AG04449 (cell line): Measurements from ENCODE around the gene PLEKHN1.

Source experiments
- CTCF ChIA-PET: fragments of 350-600 bp; formaldehyde crosslinking; extraction: SDS; loops from one replicate; lab custom pipeline; 2021; ENCODE audit warnings: antibody characterized with exemption; lab: Yijun Ruan, JAX
- POLR2A ChIA-PET: fragments of 400-600, 350-600 bp; formaldehyde crosslinking; extraction: SDS; loops from one replicate; lab custom pipeline; 2020; ENCODE audit warnings: antibody characterized with exemption, inconsistent platforms; lab: Yijun Ruan, JAX
- DNase-seq: peaks from one replicate; pipeline ENCODE4 v3.0.0-alpha.2; 2010; ENCODE audit warnings: low read depth, low spot score
- H3K4me3 ChIP-seq: 2 replicates; pipeline ENCODE4 v1.5.1; 2011; ENCODE audit warnings: low read depth, mild to moderate bottlenecking, control low read depth, low read length
- TF ChIP-seq, protein P1 (sequence below): IDR thresholded peaks from one replicate; pipeline ENCODE4 v1.5.1; 2011; ENCODE audit warnings: mild to moderate bottlenecking, moderate library complexity, low read length, control low read depth, inconsistent platforms; ENCODE audit not compliant: insufficient read depth; ENCODE audit errors: missing control alignments

Gene PLEKHN1

DNA sequence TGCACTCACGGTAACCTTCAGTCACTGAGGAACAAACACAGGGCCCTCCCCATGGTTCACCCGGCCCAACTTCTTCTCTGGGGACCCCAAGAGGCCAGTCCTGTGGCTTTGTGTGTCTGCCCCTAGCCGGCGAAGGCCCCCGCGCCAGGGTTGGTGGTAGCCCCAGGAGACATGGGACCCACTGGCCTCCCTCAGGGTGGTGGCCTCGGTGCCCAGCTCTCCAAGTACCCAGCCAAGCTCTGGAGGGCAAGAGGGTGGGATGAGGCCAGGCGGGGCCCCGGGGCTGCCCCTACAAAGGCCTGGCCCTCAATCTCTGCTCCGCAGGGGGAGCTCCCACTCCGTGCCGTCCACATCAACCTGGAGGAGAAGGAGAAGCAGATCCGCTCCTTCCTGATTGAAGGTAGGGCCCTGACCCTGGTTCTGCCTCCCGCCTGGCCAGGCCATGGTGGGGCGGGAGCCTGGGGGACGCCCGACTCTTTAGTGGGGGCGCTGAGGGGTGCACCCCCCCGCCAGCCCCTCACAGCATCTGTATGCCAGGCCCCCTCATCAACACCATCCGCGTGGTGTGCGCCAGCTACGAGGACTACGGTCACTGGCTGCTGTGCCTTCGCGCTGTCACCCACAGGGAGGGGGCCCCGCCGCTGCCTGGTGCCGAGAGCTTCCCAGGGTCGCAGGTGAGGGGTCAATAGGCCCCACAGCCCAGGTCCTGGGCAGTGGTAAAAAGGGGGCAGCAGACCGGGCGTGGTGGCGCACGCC is 5.6 kb downstream of the PLEKHN1 start:
- no peak overlapping the region for H3K4me3 ChIP-seq
- ChIA-PET CTCF (interaction anchor here (0.9 to 3.4 kb wide), 2 partner anchors 11 to 14 kb away, joined by 3 to 27 read pairs; partner anchors contain the start of gene PERM1), POLR2A (no interaction called here)
- no peak for DNase-seq
- TF ChIP-seq, protein P1, sequence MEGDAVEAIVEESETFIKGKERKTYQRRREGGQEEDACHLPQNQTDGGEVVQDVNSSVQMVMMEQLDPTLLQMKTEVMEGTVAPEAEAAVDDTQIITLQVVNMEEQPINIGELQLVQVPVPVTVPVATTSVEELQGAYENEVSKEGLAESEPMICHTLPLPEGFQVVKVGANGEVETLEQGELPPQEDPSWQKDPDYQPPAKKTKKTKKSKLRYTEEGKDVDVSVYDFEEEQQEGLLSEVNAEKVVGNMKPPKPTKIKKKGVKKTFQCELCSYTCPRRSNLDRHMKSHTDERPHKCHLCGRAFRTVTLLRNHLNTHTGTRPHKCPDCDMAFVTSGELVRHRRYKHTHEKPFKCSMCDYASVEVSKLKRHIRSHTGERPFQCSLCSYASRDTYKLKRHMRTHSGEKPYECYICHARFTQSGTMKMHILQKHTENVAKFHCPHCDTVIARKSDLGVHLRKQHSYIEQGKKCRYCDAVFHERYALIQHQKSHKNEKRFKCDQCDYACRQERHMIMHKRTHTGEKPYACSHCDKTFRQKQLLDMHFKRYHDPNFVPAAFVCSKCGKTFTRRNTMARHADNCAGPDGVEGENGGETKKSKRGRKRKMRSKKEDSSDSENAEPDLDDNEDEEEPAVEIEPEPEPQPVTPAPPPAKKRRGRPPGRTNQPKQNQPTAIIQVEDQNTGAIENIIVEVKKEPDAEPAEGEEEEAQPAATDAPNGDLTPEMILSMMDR = no peak

DNA sequence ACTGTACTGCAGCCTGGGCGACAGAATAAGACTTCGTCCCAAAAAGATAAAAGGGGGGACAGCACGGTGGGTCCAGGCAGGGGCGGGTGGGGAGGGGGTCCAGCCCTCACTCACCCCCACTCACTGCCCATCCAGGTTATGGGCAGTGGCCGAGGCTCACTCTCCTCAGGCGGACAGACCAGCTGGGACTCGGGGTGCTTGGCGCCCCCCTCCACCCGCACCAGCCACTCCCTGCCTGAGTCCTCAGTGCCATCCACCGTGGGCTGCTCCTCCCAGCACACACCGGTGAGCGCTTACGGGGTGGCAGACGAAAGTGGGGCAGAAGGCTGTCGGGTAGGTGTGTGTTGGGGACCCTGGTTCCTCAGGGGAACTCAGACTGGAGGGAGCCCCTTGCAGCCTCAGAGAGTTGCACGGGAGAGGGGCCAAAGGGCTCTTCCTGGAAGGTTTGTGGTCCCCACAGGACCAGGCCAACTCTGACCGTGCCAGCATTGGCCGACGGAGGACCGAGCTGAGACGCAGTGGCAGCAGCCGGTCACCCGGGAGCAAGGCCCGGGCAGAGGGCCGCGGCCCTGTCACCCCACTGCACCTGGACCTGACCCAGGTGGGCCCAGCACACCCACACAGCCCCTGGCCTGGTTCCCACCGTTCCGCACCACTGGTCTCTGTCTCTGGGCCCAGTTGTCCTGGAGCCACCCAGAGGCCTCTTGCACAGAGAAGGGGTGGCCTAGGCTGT is 6.6 kb downstream of the PLEKHN1 start:
- no peak overlapping the region for H3K4me3 ChIP-seq
- ChIA-PET POLR2A (no interaction called here), CTCF (interaction anchor here (0.9 to 3.4 kb wide), 2 partner anchors 10 to 13 kb away, joined by 3 to 27 read pairs; partner anchors contain the start of gene PERM1)
- DNase-seq = no peak
- TF ChIP-seq, protein P1 = no peak

DNA sequence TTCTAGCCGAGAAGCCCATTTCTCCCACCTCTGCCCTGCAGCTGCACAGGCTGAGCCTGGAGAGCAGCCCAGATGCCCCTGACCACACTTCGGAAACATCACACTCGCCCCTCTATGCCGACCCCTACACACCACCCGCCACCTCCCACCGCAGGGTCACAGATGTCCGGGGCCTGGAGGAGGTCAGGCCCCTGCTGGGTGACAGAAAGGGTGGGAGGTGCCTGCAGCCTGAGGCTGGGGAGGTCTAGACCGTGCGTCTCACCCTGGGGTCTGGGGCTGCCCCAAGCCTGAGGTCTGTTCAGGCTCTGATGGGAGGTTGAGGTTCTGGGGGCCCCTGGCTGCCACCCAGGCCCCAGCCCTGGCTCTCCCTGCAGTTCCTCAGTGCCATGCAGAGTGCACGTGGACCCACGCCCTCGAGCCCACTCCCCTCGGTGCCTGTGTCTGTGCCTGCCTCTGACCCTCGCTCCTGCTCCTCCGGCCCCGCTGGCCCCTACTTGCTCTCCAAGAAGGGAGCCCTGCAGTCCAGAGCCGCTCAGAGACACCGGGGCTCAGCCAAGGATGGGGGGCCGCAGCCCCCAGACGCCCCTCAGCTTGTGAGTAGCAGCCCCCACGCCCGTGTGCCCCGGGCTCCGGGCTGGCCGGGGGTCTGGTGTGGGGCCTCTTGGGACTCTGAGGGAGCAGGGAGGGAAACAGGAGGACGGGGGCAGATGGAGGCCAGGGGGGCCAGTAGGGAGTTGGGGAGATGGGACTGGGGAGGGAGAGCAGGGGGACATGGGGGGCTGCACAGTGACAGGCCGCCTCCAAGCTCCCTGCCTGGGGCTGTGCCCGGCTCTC is 7.4 kb downstream of the PLEKHN1 start:
- TF ChIP-seq, protein P1 = no peak
- H3K4me3 ChIP-seq = no peak overlapping the region
- POLR2A ChIA-PET = no interaction called here
- CTCF ChIA-PET = interaction anchor here (1.6 to 3.2 kb wide), 3 partner anchors 11 to 68 kb away, joined by 10 to 28 read pairs (median 10); no protein-coding TSS in a partner anchor
- no peak for DNase-seq

DNA sequence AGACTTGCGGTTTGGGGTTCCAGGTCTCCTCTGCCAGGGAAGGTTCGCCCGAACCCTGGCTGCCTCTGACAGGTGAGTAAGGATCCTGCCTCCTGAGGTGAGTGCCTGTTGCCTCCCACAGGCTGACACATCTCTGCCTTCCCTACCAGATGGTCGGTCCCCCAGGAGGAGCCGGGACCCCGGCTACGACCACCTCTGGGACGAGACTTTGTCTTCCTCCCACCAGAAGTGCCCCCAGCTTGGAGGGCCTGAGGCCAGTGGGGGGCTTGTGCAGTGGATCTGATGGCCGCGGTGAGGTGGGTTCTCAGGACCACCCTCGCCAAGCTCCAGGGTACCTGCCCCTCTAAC is 8.0 kb downstream of the PLEKHN1 start:
- TF ChIP-seq, protein P1 = no peak
- CTCF ChIA-PET = interaction anchor here (1.6 to 3.2 kb wide), 3 partner anchors 10 to 69 kb away, joined by 10 to 28 read pairs (median 10); no protein-coding TSS in a partner anchor
- POLR2A ChIA-PET = no interaction called here
- DNase-seq = no peak
- no peak overlapping the region for H3K4me3 ChIP-seq

DNA sequence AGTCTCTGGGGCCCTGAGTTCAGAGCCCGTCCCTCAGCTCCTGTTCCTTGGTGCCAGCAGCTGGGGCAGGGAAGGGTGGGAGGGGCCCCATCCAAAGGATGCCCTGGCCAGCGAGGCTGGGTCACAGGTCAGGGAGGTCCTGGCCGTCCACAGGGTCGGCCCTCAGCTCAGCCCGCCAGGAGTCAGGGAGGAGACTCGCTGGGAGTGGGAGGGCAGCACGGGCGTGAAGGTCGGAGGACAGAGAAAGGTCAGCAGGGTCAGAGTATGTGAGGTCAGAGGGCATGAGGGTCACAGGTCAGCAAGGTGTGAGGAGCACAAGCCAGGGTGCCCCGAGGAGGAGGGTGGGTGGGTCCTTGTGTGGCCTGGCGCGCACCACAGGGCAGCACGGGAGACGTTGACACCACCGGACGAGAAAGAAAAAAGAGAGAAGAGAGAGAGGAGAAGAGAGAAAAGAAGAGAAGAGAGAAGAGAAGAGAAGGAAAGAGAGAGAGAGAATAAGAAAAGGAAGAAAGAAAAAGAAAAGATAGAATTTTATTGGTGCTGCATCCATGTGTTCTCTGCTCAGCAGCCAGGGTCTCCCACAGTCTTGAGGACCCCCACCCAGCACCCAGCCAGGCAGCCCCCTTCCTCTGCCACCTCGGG is 8.5 kb downstream of the PLEKHN1 start:
- H3K4me3 ChIP-seq = no peak overlapping the region
- DNase-seq = no peak
- TF ChIP-seq, protein P1 = no peak
- CTCF ChIA-PET = interaction anchor here (1.0 to 3.2 kb wide), 7 partner anchors 8 to 102 kb away, joined by 3 to 29 read pairs (median 10); partner anchors contain the start of gene PLEKHN1
- POLR2A ChIA-PET = interaction anchor here (2.2 kb wide), 1 partner anchor 8 kb away, joined by 8 read pairs; the partner anchor contains the start of gene PLEKHN1
